Right lobe of liver (tissue), 4 donors: ENCODE data around the gene YIPF6.

Source experiments
- CTCF ChIP-seq, 4 donors: fragments of 200-600 bp in 3 of 4; fragments of 450-650 bp in 1 of 4; IDR thresholded peaks; one replicate each; pipeline versions ENCODE4 v1.5.1 to v1.8.0; 2016 to 2022; ENCODE audit warnings: antibody characterized with exemption in 4 of 4, mild to moderate bottlenecking in 2 of 4
- POLR2A ChIP-seq: fragments of 450-650 bp; IDR thresholded peaks from one replicate; pipeline ENCODE4 v1.6.1; 2017; ENCODE audit warnings: antibody characterized with exemption, mild to moderate bottlenecking
- donor health status: DM: no; HTN: no; CAD: no.
- donor health status: DM: no; HTN: no; CAD: no.
- donor health status: DM: no; HTN: yes; CAD: no.

GRCh38 chrX:68508799-68509198 is 9.9 kb downstream of the YIPF6 start:
- no peak for TF ChIP-seq POLR2A
- TF ChIP-seq CTCF (IDR thresholded peaks at IDR 0.05) = no peak
